ENCODE measurements around the gene FXYD3.
"Not testable (repeated sequence)": the region's sequence is repeated elsewhere in the genome, so short reads cannot be mapped to it uniquely, and the experiment has no call there.

The FXYD3 gene

GRCh38 chr19:35123573-35123972 lies 8.0 kb downstream of the FXYD3 start:
- peak in 21 of 56 donors; percentile 12 to 80 (median 38) for DNase-seq

- peak; percentile 70 to 98 (median 92) for DNase-seq
Observed at GRCh38 chr19:35124098-35125060, 8.8 kb downstream of the FXYD3 start.

DNA sequence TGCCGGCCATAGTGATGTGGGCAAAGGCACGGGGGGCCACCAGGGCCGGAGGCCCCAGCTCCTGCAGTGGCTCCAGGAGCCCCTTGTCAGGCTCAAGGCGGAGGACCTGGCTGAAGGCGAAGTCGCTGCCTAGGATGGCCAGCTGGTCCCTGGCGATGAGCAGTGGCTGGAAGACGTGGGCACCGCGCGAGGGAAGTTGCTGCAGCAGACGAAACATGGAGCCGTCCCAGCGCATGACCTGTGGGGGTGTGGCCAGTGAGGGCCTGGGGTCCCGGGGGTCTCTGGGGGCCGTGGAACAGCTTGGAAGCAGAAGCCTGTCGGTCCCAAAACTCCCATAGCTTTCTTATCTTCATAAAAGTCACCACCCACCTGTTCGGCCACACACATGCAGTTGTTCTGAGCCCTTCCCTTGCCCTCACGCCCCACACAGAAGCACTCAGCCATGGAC lies 9.7 kb downstream of the FXYD3 start:
- no peak for DNase-seq

DNA sequence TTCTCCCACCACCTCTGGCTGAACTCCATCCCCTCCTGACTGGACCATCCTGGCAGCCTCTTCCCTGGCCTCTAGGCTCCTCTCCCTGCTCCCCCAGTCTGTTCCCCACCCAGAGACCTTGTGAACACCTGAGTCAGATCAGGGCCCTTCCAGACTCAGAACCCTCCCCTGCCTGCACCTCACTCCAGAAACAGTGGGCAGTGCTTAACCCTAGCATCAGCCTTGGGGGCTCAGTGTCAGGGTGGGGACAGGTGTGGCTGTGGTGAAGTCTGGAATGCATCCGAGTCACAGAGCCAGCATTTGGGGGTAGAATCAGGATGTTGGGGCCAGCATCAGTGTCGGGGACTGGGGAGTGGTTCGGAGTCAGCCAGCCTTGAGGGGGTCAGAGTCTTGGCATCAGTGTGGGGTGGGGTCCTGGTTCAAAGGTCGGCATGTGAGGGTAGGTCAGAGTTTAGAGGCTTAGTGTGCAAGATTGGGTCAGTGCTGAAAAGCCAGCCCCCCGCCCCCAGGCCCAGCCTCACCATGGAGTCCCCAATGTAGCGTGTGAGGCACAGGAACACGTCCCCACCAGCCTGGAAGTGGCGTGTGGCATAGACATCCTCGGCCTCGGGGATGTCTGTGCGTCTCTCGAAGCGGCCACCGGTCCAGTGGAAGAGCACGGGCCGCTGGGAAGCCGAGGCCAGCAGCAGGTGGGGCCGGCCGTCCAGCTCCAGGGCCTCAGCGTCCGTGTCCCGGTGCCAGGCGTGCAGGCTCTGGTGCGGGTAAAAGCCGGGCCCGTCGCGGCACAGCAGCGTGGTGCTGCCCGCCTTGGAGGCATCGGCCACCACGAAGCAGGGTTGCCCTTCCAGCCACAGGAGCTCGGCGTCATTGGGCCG lies 10.4 kb downstream of the FXYD3 start:
- DNase-seq, result no peak

- DNase-seq, result peak in 34 of 56 donors; percentile 24 to 84 (median 56)
Observed at GRCh38 chr19:35126624-35126959, 11.0 kb downstream of the FXYD3 start.

- no peak for DNase-seq
Observed at GRCh38 chr19:35127871-35128270, 12.2 kb downstream of the FXYD3 start.

- no peak for DNase-seq
Observed at GRCh38 chr19:35128398-35129057, 12.9 kb downstream of the FXYD3 start.

DNA sequence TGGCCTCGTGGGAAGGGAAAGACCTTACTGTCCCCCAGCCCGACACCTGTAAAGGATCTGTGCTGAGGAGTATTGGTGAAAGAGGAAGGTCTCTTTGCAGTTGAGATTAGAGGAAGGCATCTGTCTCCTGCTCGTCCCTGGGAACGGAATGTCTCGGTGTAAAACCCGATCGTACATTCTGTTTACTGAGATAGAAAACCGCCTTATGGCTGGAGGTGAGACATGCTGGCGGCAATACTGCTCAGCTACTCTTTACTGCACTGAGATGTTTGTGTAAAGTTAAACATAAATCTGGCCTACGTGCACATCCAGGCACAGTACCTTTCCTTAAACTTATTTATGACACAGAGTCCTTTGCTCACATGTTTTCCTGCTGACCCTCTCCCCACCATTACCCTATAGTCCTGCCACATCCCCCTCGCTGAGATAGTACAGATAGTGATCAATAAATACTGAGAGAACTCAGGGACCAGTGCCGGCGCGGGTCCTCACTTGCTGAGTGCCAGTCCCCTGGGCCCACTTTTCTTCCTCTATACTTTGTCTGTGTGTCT lies 14.2 kb downstream of the FXYD3 start:
- DNase-seq, result not testable (repeated sequence)

GRCh38 chr19:35130761-35131720 lies 15.4 kb downstream of the FXYD3 start:
- DNase-seq, result no peak

GRCh38 chr19:35132254-35132653 lies 16.6 kb downstream of the FXYD3 start:
- no peak for DNase-seq

DNA sequence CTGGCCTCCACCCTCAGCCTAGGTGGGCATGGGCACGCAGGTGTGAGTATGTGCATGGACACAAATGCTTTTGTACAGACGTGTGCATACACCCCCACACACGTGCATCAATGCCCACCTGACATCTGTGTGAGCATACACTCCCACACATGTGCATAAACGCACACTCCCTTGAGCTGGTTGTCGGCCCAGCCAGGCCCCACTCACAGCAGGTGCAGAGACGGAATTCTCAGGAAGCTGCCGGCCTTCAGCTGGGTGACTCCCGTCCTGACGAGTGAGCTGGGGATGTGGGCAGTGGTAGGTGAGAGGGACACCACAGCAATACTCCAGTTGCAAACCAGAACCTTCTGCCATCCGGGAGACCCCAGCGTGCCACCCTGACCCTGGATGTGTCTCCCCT lies 18.2 kb downstream of the FXYD3 start:
- peak in 1 of 56 donors; percentile 32 for DNase-seq

GRCh38 chr19:35134601-35135242 lies 19.1 kb downstream of the FXYD3 start, which contains the start of gene LGI4:
Gene LGI4 (minus strand): TSS chr19:35135059. CDS start chr19:35134680, 379 bp downstream.
- DNase-seq, result peak in 4 of 56 donors; percentile 27 to 57 (median 45)

DNA sequence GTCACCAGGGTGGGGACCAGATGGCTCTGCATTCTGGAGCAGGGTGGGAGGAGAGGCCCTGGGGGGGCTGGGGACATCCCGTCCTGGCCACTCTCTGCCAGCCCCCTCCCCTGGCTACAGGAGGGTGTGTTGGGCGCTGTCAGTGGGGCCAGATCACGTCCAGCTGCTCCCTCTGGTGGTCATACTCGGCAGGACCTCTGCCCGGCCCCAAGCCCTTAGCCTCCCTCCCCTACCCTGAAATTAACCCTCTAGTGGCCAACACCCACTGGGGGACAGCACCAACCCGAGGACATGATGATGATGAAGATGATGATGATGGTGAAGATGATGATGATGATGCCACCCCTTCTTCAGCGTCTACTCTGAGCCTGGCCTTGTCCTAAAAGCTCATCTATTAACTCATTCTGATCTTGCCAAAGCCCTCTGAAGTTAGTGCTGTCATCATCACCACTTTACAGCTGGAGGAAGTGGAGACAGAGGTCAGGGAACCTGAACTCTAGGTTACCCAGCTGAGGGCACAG lies 19.8 kb downstream of the FXYD3 start:
- peak in 53 of 56 donors; percentile 34 to 87 (median 66) for DNase-seq

DNA sequence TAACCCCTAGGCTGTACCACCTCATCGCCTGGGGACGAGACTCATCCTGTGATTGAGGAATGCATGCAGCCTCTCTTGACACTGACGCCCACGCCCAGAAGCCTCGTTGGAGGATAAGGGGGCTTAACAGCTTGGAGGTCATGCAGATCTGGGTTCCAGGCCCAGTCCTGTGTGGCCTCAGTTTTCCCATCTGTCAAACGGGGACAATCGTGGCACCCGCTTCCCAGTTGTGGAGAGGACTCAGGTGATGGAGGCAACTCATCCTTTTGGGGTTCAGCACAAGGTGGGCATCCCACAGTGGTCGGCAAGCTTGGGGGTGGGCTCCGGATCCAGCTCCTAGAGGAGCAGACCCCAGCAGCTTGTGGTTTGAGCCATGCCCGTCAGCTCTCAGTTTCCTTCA lies 20.6 kb downstream of the FXYD3 start:
- DNase-seq, result no peak

DNA sequence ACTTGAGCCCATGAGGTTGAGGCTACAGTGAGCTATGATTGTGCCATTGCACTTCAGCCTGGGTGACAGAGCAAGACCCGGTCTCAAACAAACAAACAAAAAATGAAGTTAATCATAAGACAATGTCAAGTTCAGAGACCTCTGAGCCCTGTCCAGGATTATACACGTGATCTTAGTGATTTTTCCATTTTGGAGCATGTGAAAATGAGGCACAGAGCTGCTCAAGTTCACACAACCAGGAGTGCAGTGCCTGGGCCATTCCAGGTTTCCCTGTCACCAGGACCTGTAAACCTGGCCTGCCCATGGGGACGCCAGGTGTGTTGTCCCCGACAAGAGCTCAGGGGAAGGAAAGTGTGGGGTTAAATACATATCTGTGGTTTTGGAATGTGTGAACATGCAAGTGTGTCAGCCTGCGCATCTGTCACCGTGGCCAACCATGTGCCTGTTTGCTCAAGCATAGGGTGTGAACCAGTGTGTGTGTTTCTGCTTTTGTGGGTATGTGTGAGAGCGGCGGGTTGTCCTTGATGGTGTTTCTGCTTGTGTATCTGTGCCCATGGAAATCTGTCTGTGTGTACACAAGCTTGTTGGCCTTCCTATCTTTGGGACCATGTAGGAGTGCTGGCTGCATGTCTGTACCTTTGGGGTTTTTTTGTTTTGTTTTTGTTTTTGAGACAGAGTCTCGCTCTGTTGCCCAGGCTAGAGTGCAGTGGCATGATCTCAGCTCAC lies 21.5 kb downstream of the FXYD3 start:
- no peak for DNase-seq

DNA sequence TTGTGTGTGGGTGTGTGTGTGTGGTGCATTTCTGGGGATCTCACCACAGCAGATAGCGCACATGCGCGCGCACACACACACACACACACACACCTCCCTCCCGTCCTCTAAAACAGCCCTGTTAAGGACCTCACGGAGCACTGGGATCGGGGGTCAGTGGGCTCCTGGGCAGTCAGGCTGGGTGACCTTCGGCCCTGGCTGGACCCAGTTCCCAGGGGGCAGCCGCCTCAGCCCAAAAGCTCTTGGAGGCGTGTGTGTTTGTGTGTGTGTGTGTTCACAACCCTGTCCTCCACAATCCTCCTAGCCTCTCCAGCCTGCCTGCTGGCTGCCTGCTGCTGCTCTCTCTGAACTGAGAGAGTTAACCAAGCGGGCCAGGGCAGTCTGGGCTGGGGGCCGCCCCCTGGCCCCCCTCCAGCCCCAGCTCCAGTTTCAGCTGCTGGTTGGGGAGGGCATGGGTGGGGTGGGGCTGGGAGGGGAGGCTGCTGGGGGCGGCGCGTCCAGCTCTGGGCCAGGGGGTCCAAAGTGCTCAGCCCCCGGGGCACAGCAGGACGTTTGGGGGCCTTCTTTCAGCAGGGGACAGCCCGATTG lies 22.8 kb downstream of the FXYD3 start, which contains the start of gene FXYD1:
Gene FXYD1 (plus strand): TSS at position 520 of the 588 bp plus-strand sequence. CDS start 1,256 bp downstream, outside the sequence.
- peak in 12 of 56 donors; percentile 26 to 55 (median 43) for DNase-seq

GRCh38 chr19:35140207-35140961 lies 24.8 kb downstream of the FXYD3 start:
- DNase-seq, result no peak
